D721Med (cell line): ENCODE results near the gene SLX4IP.

Source experiments
- DNase-seq: peaks from one replicate; pipeline ENCODE4 v3.0.0; 2011; ENCODE audit warnings: low spot score; ENCODE audit not compliant: insufficient read length
- FAIRE-seq: peaks from 2 replicates; lab custom pipeline; 2011; peaks lifted over from hg19 to GRCh38; lab: Jason Lieb, UNC
- CTCF ChIP-seq: IDR thresholded peaks from 2 replicates; pipeline ENCODE4 v1.5.1; 2012; ENCODE audit warnings: mild to moderate bottlenecking, control low read depth; ENCODE audit not compliant: insufficient read depth; ENCODE audit errors: missing control alignments

SLX4IP gene

GRCh38 chr20:10576411-10577090, 141.4 kb downstream of the SLX4IP start:
- DNase-seq (no peak), FAIRE-seq (no peak)

GRCh38 chr20:10577648-10578047, 142.5 kb downstream of the SLX4IP start:
- TF ChIP-seq CTCF, result no peak
- FAIRE-seq, result no peak
- DNase-seq, result no peak

More at GRCh38 chr20:10576411-10577090, 141.4 kb downstream of the SLX4IP start:
- TF ChIP-seq CTCF, result no peak

GRCh38 chr20:10578607-10579006, 143.5 kb downstream of the SLX4IP start:
- DNase-seq (no peak), FAIRE-seq (no peak)

GRCh38 chr20:10579942-10580341, 144.8 kb downstream of the SLX4IP start:
- TF ChIP-seq CTCF, result no peak
- DNase-seq, result no peak
- no peak for FAIRE-seq

More at GRCh38 chr20:10578607-10579006, 143.5 kb downstream of the SLX4IP start:
- TF ChIP-seq CTCF, result no peak

- TF ChIP-seq CTCF, result no peak
- DNase-seq (no peak), FAIRE-seq (no peak)
Measured at GRCh38 chr20:10580700-10581099, 145.6 kb downstream of the SLX4IP start.

- FAIRE-seq (no peak), DNase-seq (no peak)
- TF ChIP-seq CTCF, result no peak
Measured at GRCh38 chr20:10581823-10582222, 146.7 kb downstream of the SLX4IP start.

GRCh38 chr20:10584371-10584770, 149.3 kb downstream of the SLX4IP start:
- FAIRE-seq (no peak), DNase-seq (no peak)
- no peak for TF ChIP-seq CTCF
